Coronary artery (tissue), 2 donors: ENCODE data around the gene SAFB.
A peak's percentile ranks its signal among the peaks of the same experiment; 100 is the strongest.

ENCODE experiments used
- DNase-seq: peaks from one replicate; pipeline ENCODE4 v3.0.0-alpha.2; 2017; ENCODE audit warnings: low spot score
- H3K27ac ChIP-seq, 2 donors: fragments of 200-600 bp; sonication (generic); one replicate each; pipeline ENCODE4 v1.5.1; 2016 to 2019
- H3K4me3 ChIP-seq: fragments of 200-600 bp; sonication (generic); 2 replicates; pipeline ENCODE4 v1.5.1; 2016; ENCODE audit warnings: mild to moderate bottlenecking, moderate library complexity
- CTCF ChIP-seq: fragments of 200-600 bp; sonication (generic); IDR thresholded peaks from one replicate; pipeline ENCODE4 v1.5.1; 2019; ENCODE audit warnings: antibody characterized with exemption

SAFB gene

GRCh38 chr19:5621311-5621944, 1.5 kb upstream of the SAFB start:
- DNase-seq: no peak
- no peak for TF ChIP-seq CTCF
- Histone ChIP-seq H3K4me3 (peak overlapping the region; percentile 78), H3K27ac (peak overlapping the region; percentile 76 to 92)

GRCh38 chr19:5621945-5622464, 878 bp upstream of the SAFB start:
- no peak for TF ChIP-seq CTCF
- peak; percentile 78 for DNase-seq
- peak overlapping the region; percentile 78 for H3K4me3 ChIP-seq
- peak overlapping the region; percentile 76 to 92 for H3K27ac ChIP-seq

GRCh38 chr19:5623397-5624017, 624 bp downstream of the SAFB start:
- TF ChIP-seq CTCF: no peak
- DNase-seq: peak; percentile 75
- peak overlapping the region; percentile 78 for H3K4me3 ChIP-seq
- peak overlapping the region; percentile 76 to 92 for H3K27ac ChIP-seq

- no peak for DNase-seq
- H3K4me3 ChIP-seq: peak overlapping the region; percentile 78
- TF ChIP-seq CTCF: no peak
- peak overlapping the region; percentile 76 to 92 for H3K27ac ChIP-seq
These were observed 1.3 kb downstream of the SAFB start for GRCh38 chr19:5624018-5624663.

- H3K4me3 ChIP-seq: peak overlapping the region; percentile 78
- no peak for DNase-seq
- peak overlapping the region in 1 of 2 donors; percentile 76 for H3K27ac ChIP-seq
- TF ChIP-seq CTCF: no peak
These were observed 1.9 kb downstream of the SAFB start for GRCh38 chr19:5624741-5625278.

GRCh38 chr19:5625641-5626040, 2.8 kb downstream of the SAFB start:
- DNase-seq: no peak
- Histone ChIP-seq H3K4me3 (peak overlapping the region; percentile 78), H3K27ac (peak overlapping the region in 1 of 2 donors; percentile 0)
- no peak for TF ChIP-seq CTCF
